HG02970 (cell line): ENCODE data around the gene RIMS3.

Source experiments
- ATAC-seq: cut with Tn5 transposase; IDR thresholded peaks from one replicate; pipeline ENCODE4 v1.9.1; 2021; ENCODE audit warnings: mild to moderate bottlenecking, moderate library complexity, moderate number of reproducible peaks; ENCODE audit not compliant: unreplicated experiment, low FRiP score

Gene RIMS3

GRCh38 chr1:40658751-40659648 is 6.5 kb downstream of the RIMS3 start:
- no peak for ATAC-seq

DNA sequence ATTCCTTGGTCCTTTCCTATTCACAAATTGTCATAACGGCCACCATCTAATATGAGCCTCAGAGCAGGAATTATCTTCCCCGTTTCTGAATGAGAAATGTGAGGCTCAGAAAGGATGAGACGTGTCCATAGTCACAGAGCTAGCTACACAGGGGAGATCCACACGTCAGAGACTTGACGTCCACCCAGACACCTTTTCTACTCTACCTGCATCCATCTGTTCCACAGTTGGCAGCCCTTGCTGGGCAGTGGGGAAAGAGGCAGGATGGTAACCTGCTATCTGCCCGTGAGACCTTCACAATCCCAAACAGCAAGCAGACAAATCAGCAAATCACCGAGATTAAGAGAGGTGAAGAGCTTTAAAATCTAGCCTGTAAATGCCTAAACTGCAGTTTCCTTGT is 8.4 kb downstream of the RIMS3 start:
- ATAC-seq = no peak

- no peak for ATAC-seq
These were observed 11.5 kb downstream of the RIMS3 start for GRCh38 chr1:40653851-40654537.

- no peak for ATAC-seq
These were observed 12.5 kb downstream of the RIMS3 start for GRCh38 chr1:40652979-40653378.

GRCh38 chr1:40652468-40652867 is 13.0 kb downstream of the RIMS3 start:
- ATAC-seq = no peak

DNA sequence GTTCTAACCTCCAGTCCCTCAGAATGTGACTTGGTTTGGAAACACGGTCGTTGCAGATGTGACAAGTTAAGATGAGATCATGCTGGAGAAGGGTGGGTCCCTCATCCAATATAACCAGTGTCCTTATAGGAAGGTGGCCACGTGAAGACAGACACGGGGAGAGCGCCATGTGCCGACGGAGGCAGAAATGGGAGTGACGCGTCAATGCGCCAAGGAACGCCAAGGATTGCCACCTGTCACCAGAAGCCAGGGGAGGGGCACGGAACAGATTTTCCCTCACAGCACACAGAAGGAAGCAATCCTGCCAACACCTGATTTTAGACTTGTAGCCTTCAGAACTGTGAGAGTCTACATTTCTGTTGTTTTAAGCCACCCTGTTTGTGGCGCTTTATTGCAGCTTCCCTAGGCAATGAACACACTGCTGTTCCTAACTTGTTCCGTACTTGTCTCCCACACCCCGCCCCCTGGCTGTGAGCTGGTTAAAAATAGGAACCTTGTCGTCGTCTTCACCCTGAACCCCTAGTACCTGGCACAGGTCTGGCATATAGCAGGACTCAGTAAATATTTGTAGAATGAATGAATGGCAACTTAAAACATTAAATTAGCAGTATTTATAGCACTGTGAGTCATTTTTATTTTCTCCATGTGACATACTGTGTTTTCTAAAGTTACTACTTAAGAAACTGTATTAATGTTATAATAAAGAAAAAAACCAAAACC is 14.2 kb downstream of the RIMS3 start:
- no peak for ATAC-seq

DNA sequence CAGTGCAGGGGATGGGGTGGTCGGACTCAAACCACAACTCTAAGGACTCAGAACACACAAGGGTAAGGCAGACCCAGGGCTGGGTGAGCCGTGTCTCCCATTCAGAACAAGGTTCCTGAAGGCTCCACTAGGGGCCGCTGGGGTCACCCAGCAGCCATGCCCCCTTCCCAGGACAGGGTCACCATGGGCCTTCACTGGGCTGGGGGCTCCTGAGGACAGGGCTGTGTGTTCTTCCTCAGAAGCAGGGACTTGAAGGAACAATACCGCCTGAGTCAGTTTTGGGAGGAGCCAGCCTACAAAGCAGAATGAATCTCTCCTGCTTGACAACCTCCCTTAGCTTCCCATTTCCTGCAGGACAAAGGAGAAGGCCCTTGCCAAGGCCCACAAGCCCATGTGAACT is 15.4 kb downstream of the RIMS3 start:
- ATAC-seq = no peak

- no peak for ATAC-seq
These were observed 15.9 kb downstream of the RIMS3 start for GRCh38 chr1:40649592-40649930.

DNA sequence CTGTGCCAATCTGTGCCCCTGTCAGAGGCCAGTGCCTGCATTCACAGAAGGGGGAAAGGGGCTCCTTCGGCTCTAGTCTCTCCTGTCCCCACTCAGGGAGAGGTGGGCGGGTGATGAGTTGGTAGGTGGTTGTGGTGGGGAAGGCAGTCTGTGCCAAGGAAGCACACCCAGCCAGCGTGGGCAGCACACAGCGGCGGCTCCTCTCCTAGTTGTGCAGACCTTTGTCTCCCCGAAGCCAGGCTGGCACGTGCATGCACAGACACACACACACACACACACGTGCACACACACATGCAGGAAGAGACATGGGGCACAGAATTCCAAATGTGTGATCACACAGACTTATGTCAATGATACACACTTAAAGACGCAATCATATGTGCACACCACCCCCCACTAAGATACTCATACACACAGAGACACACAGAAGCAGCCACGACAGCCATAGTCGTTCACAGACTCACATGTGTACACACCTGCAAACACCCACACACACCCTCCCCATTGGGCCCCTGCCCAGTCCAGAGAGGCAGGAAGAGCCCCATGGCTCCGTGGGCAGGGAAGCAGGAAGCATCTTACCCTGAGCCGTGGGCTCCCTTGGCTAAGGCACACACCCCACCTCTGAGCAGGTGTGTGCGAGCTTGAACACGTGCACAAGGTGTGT is 16.4 kb downstream of the RIMS3 start:
- ATAC-seq = no peak

DNA sequence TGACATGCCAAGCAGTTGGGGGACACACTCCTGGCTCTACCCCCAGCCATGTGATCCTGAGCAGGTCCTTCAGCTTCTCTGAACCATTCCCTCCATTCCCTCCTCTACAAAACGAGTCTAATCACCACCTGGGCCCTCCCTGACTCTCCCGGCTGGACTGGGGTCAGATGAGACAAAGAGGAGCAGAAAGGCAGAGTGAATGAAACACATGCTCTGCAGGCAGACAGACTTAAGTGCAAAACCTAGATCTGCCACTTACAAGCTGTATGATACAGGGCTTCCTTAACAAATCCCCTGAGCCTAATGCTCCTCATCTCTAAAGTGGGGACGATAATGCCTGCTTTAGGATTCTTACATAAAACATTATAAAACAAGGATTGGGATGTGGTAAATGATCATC is 17.3 kb downstream of the RIMS3 start:
- ATAC-seq = no peak

DNA sequence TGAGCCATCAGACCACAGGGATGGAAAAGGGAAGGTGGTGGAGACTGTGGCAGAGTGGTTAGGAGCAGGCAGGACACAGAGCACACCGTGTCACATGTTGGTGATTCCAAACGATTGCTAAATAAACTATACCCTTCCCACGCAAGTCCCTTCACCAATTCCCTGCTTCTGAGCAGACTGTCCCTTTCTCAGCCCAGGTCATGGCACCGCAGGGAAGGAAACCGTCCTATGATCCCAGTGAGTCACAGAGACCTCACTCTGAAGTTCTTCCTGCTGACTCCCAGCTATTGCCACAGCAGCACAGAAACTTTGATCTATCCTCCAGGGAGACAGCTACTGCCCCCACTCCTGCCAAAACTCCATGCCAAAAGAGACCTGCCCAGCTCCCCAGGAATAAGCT is 19.2 kb downstream of the RIMS3 start:
- ATAC-seq = no peak

GRCh38 chr1:40645118-40645680 is 20.3 kb downstream of the RIMS3 start:
- no peak for ATAC-seq

GRCh38 chr1:40641601-40642242 is 23.8 kb downstream of the RIMS3 start:
- ATAC-seq = no peak

DNA sequence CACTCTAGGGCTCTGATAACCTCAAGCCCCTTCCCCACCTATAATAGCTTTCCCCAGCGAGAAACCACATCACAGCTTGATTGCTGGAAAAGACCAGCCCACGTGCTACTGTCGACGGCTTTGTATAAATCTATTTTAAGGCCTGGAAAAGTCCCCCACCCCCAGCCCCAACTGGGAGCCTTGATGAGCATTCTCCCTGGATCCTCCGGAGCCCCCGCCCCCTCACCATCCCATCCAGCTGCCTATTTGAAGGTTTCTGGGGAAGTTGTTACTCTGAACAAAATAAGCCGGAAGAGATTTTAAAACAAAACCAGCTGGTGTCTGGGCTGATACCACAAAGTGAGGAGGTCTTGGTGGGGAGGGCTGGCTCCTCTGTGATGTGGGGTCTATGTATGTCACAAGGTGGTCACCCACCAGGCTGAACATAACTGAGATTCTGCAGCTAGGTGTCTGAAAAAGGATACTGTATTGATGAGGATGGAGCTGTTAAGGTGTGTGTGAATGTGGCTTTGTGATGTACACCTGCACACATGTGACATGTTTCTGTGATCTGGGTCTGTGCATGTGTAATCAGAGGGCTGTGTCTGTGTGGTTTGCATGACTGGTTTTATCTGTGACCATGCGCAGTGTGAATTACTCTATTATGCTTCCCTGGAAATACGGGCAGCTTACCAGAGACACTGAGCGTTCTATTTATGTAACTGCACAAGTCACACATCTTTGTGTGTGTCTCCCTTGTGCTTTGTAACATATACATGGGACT is 25.0 kb downstream of the RIMS3 start:
- ATAC-seq = no peak

GRCh38 chr1:40638097-40639036 is 27.1 kb downstream of the RIMS3 start:
- no peak for ATAC-seq

DNA sequence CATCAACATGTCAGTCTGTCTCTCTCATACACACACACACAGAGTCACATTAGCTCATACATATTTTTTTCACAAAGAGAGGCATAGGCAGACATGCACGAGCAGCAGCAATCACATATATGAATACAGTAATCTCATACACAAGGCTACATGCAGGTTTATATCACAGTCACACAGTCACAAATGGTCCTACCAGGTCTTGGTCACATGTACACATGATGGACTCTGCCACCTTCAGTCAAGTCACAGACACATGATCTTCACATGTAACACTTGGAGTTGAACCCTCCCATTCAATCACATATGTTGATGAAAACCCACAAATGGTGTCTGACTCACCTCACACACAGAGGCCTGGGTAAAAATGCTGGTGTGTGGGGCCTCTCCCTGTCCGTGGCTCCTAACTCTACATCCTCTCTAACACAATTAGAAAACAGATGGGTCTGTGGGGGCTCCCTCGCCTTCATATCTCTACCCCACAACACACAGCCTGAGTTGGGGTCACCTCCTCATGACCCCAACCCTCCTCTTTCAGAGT is 27.9 kb downstream of the RIMS3 start:
- no peak for ATAC-seq

- ATAC-seq = no peak
These were observed 28.7 kb downstream of the RIMS3 start for GRCh38 chr1:40636777-40637176.
